Skeletal muscle tissue (tissue), 4 donors: ENCODE results near the gene HSD17B2. TPM values are rescaled to one million over a fixed set of nuclear protein-coding genes. Genes with fewer than 3 reads are reported as not detected.
"Not testable (repeated sequence)": the region's sequence is repeated elsewhere in the genome, so short reads cannot be mapped to it uniquely, and the experiment has no call there.

Experiments used
- H3K27ac ChIP-seq: one replicate; pipeline ENCODE4 v1.7.0; 2013; ENCODE audit warnings: mild to moderate bottlenecking, low read depth, low read length, inconsistent platforms
- H3K27me3 ChIP-seq, 3 donors: one replicate each; pipeline ENCODE4 v1.7.0; 2013; ENCODE audit warnings: low read length in 3 of 3; ENCODE audit not compliant: control insufficient read depth in 3 of 3, insufficient read depth in 3 of 3
- H3K36me3 ChIP-seq, 3 donors: one replicate each; pipeline ENCODE4 v1.7.0; 2013; ENCODE audit warnings: low read length in 3 of 3; ENCODE audit not compliant: control insufficient read depth in 3 of 3, insufficient read depth in 3 of 3
- H3K4me1 ChIP-seq, 3 donors: one replicate each; pipeline ENCODE4 v1.7.0; 2013; ENCODE audit warnings: low read length in 3 of 3, mild to moderate bottlenecking in 3 of 3; ENCODE audit not compliant: control insufficient read depth in 3 of 3, insufficient read depth in 3 of 3
- H3K4me3 ChIP-seq, 3 donors: one replicate each; pipeline ENCODE4 v1.7.0; 2013; ENCODE audit warnings: low read length in 3 of 3
- H3K9ac ChIP-seq, 3 donors: one replicate each; pipeline ENCODE4 v1.7.0; 2013; ENCODE audit warnings: low read length in 3 of 3, mild to moderate bottlenecking in 3 of 3, moderate library complexity in 2 of 3, low read depth in 1 of 3
- H3K9me3 ChIP-seq, 3 donors: one replicate each; pipeline ENCODE4 v1.7.0; 2013; ENCODE audit warnings: low read length in 3 of 3; ENCODE audit not compliant: control insufficient read depth in 3 of 3
- total RNA-seq: library from RNA; depleted of rRNA; stranded (reverse); fragments of >200 nt; gene quantifications from one replicate; pipeline ENCODE4 v1.2.3, GENCODE V29; 2014
- donor health status: Osteomylitis.

Gene HSD17B2
- total RNA-seq, 1 donor from 2014 or later: not detected

DNA sequence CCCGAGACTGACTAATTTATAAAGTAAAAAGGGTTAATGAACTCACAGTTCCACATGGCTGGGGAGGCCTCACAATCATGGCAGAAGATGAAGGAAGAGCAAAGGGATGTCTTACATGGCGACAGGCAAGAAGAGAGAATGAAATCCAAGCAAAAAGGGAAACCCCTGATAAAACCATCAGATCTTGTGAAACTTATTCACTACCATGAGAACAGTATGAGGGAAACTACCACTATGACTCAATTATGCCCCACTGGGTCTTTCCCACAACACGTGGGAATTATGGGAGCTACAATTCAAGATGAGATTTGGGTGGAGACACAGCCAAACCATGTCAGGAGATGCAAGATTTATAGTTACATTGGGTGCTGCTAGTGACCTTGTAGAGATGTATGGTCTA lies 74.2 kb downstream of the HSD17B2 start:
- not testable (repeated sequence) for H3K27me3 ChIP-seq, H3K9ac ChIP-seq, H3K4me3 ChIP-seq, H3K36me3 ChIP-seq, H3K9me3 ChIP-seq, H3K27ac ChIP-seq, H3K4me1 ChIP-seq

- no peaks in the 10 kb centered on the region for H3K9me3 ChIP-seq
- H3K36me3 ChIP-seq: no peaks in the 10 kb centered on the region
Observed at GRCh38 chr16:82111944-82112343, 76.9 kb downstream of the HSD17B2 start.

DNA sequence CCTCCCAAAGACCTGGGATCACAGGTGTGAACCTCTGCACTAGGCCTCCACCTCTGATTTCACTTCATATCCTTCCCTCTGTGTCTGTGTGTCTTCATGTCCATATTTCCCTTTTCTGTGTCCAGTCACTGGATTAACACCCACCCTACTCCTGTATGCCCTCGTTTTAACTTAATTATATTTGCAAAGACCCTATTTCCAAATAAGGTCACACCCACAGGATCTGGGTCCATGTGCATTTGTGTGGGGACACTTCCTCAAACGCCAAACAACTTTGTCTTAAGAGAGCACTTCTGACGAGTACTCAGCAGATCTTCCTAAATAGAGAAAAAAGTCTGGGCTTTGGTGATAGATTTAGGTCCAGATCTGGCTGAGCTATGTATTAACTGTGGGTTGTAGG lies 78.7 kb downstream of the HSD17B2 start:
- no peaks in the 10 kb centered on the region for H3K9me3 ChIP-seq
- H3K27ac ChIP-seq: no peak overlapping the region
- H3K9ac ChIP-seq: no peak overlapping the region
- H3K4me3 ChIP-seq: no peak overlapping the region
- no peaks in the 10 kb centered on the region for H3K27me3 ChIP-seq
- no peaks in the 10 kb centered on the region for H3K36me3 ChIP-seq
- H3K4me1 ChIP-seq: no peaks in the 10 kb centered on the region

More at GRCh38 chr16:82111944-82112343, 76.9 kb downstream of the HSD17B2 start:
- no peaks in the 10 kb centered on the region for H3K4me1 ChIP-seq
- no peak overlapping the region for H3K9ac ChIP-seq
- no peak overlapping the region for H3K4me3 ChIP-seq
- H3K27me3 ChIP-seq: no peaks in the 10 kb centered on the region
- no peak overlapping the region for H3K27ac ChIP-seq

GRCh38 chr16:82116535-82116934 lies 81.5 kb downstream of the HSD17B2 start:
- H3K27me3 ChIP-seq: no peaks in the 10 kb centered on the region
- H3K4me3 ChIP-seq: no peak overlapping the region
- H3K9me3 ChIP-seq: no peaks in the 10 kb centered on the region
- no peak overlapping the region for H3K27ac ChIP-seq
- H3K4me1 ChIP-seq: no peaks in the 10 kb centered on the region
- no peak overlapping the region for H3K9ac ChIP-seq
- H3K36me3 ChIP-seq: no peaks in the 10 kb centered on the region

DNA sequence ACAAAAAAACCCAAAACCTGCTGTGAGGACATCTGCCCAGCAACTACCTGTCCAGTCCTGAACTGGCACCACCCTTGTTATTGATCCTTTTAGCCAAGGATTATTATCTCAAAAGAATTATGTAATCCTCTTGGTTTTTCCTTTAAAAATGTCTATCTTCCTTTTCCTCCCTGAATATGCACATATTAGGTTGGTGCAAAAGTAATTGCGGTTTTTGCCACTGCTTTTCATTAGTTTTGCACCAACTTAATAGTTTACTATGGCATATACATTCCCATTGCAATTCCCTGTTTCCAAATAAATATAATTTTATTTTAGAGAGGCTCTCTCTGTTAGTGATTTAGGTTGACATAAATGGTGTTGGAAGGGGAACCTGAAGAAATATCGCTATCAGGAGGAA lies 83.7 kb downstream of the HSD17B2 start:
- no peaks in the 10 kb centered on the region for H3K36me3 ChIP-seq
- H3K9ac ChIP-seq: no peak overlapping the region
- H3K4me3 ChIP-seq: no peak overlapping the region
- no peaks in the 10 kb centered on the region for H3K27me3 ChIP-seq
- H3K27ac ChIP-seq: no peak overlapping the region
- H3K4me1 ChIP-seq: no peaks in the 10 kb centered on the region
- H3K9me3 ChIP-seq: no peaks in the 10 kb centered on the region

GRCh38 chr16:82119405-82119804 lies 84.4 kb downstream of the HSD17B2 start:
- no peak overlapping the region for H3K9ac ChIP-seq
- no peaks in the 10 kb centered on the region for H3K27me3 ChIP-seq
- H3K9me3 ChIP-seq: no peaks in the 10 kb centered on the region
- no peaks in the 10 kb centered on the region for H3K36me3 ChIP-seq
- no peaks in the 10 kb centered on the region for H3K4me1 ChIP-seq
- H3K27ac ChIP-seq: no peak overlapping the region
- no peak overlapping the region for H3K4me3 ChIP-seq

GRCh38 chr16:82124651-82125050 lies 89.6 kb downstream of the HSD17B2 start:
- no peaks in the 10 kb centered on the region for H3K4me1 ChIP-seq
- no peaks in the 10 kb centered on the region for H3K36me3 ChIP-seq
- H3K27me3 ChIP-seq: no peaks in the 10 kb centered on the region
- no peaks in the 10 kb centered on the region for H3K9me3 ChIP-seq
- H3K4me3 ChIP-seq: no peak overlapping the region
- H3K27ac ChIP-seq: no peak overlapping the region
- H3K9ac ChIP-seq: no peak overlapping the region

- no peak overlapping the region for H3K4me3 ChIP-seq
- H3K27me3 ChIP-seq: no peaks in the 10 kb centered on the region
- H3K27ac ChIP-seq: no peak overlapping the region
- no peaks in the 10 kb centered on the region for H3K36me3 ChIP-seq
- no peaks in the 10 kb centered on the region for H3K9me3 ChIP-seq
- H3K9ac ChIP-seq: no peak overlapping the region
- no peaks in the 10 kb centered on the region for H3K4me1 ChIP-seq
Observed at GRCh38 chr16:82129881-82130280, 94.8 kb downstream of the HSD17B2 start.

DNA sequence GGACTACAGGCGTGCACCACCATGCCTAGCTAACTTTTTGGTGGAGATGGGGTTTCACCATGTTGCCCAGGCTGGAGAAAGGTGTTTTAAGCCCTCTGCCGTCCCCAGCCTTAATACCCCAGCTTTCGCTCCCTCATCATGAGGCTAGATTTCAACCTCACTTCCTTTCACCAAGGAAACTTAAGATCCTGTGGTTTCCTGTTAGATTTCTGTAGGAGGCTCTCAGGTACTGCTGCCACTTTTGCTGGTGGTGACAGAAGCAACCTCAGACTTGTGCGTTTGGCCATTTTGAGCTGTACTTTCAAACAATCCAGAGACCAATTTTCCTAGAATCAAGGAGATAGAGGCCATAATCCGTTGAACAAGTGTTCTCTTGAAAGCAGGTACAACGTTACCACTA lies 98.7 kb downstream of the HSD17B2 start:
- H3K9ac ChIP-seq: no peak overlapping the region
- H3K9me3 ChIP-seq: no peaks in the 10 kb centered on the region
- no peak overlapping the region for H3K27ac ChIP-seq
- H3K4me3 ChIP-seq: no peak overlapping the region
- H3K4me1 ChIP-seq: no peaks in the 10 kb centered on the region
- H3K36me3 ChIP-seq: peaks cover 0 to 3% (median 0%) of the 10 kb centered on the region in 3 donors
- H3K27me3 ChIP-seq: no peaks in the 10 kb centered on the region

DNA sequence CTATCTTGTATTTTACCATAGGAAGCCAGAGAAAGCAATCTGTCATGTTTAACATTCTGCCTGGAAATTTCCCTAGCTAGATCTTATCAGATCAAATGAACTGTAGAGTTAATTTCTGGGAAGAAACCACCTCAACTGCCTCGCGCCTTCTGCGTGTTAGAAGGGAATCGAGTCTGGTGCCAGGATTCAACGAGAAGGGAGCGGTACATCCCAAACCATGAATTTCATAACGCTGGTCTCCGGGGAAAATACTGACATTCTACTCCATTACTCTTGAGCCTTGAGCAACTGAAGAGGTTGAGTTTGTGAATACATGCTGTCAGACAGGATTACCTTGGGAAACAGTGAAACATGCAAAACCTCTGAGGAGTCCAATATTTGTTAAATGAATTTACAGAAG lies 99.8 kb downstream of the HSD17B2 start:
- Histone ChIP-seq H3K36me3 (peaks cover 0 to 3% (median 0%) of the 10 kb centered on the region in 3 donors), H3K4me1 (no peaks in the 10 kb centered on the region), H3K4me3 (no peak overlapping the region), H3K9ac (no peak overlapping the region), H3K27me3 (no peaks in the 10 kb centered on the region), H3K9me3 (no peaks in the 10 kb centered on the region), H3K27ac (no peak overlapping the region)

DNA sequence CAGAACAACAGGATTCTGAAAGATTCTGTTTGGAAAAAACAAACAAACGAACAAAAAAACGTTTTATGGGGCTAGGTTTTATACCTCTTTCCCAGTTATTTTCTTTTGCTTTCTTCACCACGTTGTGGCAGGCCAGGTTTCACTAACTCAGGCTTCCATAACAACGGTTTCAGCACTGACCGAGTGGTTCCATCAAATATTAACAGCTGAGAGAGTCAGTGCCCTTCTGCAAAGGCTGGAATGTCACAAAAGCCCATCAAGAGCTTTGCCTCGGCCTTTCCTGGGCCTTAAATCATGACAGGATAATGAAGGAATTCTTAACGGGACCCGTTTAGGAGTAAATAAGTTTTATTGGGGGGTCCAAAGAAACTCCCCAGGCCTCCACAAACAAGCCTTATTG lies 100.8 kb downstream of the HSD17B2 start:
- Histone ChIP-seq H3K27me3 (no peaks in the 10 kb centered on the region), H3K27ac (no peak overlapping the region), H3K36me3 (peaks cover 0 to 3% (median 0%) of the 10 kb centered on the region in 3 donors), H3K4me1 (no peaks in the 10 kb centered on the region), H3K9ac (no peak overlapping the region), H3K9me3 (no peaks in the 10 kb centered on the region), H3K4me3 (no peak overlapping the region)
